GM12872 (cell line): Measurements from ENCODE around the gene ZNF234.

Experiments
- TF ChIP-seq, protein P1 (sequence below): IDR thresholded peaks from 3 replicates; pipeline ENCODE4 v1.5.1; 2011; ENCODE audit warnings: low read depth, mild to moderate bottlenecking, low read length, moderate library complexity; ENCODE audit not compliant: insufficient read depth

ZNF234 gene

DNA sequence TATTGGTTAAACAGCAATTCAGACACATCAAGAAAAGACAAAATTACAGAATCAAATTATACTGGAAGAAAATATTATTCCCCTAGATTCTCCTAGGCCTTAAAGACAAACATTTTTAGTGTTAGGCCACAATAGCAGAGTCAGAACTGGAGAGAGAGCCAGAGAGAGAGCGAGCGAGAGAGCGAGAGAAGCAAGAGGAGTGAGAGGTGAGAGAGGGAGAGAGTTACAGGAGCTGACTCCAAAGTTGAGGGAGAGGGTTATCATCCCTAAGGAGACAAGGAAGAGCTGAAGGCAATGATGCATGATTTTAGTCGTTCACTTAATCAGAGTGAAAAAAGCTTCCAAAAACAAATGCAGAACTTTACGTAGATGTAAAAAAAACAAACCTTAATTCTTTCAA, 50.8 kb downstream of the ZNF234 start:
- TF ChIP-seq, protein P1, sequence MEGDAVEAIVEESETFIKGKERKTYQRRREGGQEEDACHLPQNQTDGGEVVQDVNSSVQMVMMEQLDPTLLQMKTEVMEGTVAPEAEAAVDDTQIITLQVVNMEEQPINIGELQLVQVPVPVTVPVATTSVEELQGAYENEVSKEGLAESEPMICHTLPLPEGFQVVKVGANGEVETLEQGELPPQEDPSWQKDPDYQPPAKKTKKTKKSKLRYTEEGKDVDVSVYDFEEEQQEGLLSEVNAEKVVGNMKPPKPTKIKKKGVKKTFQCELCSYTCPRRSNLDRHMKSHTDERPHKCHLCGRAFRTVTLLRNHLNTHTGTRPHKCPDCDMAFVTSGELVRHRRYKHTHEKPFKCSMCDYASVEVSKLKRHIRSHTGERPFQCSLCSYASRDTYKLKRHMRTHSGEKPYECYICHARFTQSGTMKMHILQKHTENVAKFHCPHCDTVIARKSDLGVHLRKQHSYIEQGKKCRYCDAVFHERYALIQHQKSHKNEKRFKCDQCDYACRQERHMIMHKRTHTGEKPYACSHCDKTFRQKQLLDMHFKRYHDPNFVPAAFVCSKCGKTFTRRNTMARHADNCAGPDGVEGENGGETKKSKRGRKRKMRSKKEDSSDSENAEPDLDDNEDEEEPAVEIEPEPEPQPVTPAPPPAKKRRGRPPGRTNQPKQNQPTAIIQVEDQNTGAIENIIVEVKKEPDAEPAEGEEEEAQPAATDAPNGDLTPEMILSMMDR, result no peak

DNA sequence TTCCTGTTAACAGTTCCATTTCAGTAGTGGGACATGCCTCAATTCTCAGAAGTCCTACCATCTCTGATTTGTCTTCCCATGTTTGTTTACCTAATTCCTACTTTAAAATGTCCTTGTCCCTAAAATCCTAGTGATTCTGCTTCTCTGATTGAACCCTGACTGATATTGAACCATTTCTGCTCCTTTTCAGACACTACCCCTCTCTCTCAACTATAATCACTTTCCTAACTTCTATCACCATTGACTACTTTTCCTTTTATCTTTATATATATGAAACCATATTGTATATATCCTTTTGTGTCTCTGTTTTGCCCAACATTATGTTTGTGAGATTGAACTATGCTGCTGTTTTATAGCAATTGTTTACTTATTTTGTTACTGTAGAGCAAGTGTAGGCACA, 55.4 kb downstream of the ZNF234 start:
- TF ChIP-seq, protein P1, result no peak

DNA sequence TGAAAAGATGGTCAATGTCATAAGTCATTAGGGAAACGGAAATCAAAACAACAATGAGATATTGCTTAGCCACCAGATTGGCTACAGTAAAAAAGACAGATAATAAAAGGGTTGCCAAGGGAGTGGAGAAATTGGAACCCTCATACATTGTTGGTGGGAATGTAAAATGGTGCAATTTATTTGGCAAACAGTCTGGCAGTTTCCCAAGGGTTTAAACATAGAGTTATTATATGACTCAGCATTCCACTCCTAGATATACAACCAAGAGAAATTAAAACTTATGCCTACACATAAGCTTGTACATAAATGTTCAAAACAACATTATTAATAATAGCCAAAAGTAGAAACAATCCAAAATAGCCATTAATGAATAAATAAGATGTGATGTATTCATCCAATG, 61.1 kb downstream of the ZNF234 start:
- TF ChIP-seq, protein P1, result no peak

DNA sequence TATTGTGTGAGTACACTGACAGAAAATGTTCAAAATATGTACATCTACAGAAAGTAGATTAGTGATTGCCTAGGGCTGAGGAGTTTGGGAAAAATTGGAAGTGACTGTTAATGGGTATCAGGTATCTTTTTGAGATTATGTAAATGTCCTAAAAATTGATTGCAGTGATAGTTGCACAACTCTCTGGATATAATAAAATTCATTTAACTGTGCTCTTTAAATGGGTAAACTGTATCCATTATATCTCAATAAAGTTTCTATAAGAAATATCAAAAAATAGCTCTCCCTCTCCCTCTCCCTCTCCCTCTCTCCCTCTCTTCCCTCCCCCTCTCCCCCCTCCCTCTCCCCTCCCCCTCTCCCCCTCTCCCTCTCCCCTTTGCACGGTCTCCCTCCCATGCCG, 61.6 kb downstream of the ZNF234 start:
- TF ChIP-seq, protein P1, result no peak

DNA sequence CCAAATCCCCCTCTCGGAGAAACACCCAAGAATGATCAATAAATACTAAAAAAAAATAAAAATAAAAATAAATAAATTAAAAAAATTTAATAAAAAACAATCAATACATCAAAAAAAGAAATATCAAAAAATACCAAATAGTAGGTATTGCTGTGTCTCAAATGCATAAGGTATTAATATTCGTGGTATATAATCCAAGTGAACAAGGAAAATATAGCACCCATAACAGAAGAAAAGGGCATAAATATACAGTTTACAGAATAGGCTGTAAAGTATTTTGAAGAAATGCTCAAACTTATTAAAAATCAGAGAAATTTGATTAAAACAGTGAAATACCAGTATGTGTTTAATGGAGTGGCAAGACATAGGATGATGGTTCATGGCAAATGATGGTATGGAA, 63.4 kb downstream of the ZNF234 start:
- TF ChIP-seq, protein P1, result no peak

DNA sequence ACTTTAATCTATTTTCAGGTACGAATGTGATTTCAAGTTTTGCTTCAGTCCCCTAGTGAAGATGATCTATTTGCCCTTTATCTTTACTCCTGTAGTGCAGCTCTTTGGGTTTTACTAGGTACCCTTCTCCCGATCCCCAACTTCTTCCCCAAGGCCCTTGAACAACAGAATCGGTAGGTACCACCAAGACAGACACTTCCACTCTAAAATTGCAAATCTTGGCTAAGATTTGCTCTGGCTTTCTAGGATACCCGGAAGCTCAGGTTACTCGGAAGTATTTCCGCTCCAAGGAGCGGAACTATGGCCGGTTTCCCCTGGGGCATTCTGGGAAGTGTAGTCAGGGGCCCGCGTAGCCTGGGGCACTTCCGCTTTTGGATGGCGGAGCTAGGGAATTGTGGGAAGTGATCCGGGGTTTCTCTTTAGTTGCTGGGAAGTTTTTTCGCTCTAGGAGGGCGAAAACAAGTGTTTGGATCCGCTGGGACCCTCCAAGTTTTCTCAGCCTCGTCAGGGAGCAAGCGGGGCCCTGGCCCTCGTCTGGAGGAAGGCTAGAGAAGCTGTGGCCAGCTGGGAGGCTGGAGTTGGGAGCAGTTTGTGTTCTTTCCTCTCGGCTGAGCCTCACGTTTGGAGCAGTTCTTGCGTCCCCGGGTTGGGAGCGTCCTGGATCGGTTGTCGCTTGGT, 65.9 kb downstream of the ZNF234 start:
- TF ChIP-seq, protein P1, result no peak
